ENCODE results near the gene TBX4. TPM values are rescaled to one million over a fixed set of nuclear protein-coding genes. Genes with fewer than 3 reads are reported as not detected.
"Not testable (repeated sequence)": the region's sequence is repeated elsewhere in the genome, so short reads cannot be mapped to it uniquely, and the experiment has no call there.

TBX4 gene
- total RNA-seq, 4 donors from 2014 or later: not detected

DNA sequence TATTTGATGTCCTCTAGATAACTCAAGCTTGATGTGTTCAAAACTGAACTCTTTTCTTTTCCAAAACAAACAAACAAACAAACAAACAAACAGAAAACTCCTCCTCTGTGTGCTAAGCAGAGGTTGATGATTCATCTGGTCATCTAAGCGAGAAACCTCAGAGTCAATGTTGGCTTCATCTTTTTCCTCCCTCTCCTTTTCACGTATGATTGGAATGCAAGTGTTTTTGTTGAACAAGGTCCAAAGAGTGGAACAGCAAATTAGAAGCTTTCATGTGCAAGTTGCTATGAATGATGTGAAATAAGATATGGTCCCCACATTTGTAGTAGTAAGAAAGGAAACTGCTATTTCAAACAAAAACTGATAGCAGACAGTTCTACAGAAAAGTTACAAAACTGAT lies 52.5 kb downstream of the TBX4 start:
- no peaks in the 10 kb centered on the region for H3K36me3 ChIP-seq
- H3K9me3 ChIP-seq: no peaks in the 10 kb centered on the region
- no peak for DNase-seq
- TF ChIP-seq, protein P1, sequence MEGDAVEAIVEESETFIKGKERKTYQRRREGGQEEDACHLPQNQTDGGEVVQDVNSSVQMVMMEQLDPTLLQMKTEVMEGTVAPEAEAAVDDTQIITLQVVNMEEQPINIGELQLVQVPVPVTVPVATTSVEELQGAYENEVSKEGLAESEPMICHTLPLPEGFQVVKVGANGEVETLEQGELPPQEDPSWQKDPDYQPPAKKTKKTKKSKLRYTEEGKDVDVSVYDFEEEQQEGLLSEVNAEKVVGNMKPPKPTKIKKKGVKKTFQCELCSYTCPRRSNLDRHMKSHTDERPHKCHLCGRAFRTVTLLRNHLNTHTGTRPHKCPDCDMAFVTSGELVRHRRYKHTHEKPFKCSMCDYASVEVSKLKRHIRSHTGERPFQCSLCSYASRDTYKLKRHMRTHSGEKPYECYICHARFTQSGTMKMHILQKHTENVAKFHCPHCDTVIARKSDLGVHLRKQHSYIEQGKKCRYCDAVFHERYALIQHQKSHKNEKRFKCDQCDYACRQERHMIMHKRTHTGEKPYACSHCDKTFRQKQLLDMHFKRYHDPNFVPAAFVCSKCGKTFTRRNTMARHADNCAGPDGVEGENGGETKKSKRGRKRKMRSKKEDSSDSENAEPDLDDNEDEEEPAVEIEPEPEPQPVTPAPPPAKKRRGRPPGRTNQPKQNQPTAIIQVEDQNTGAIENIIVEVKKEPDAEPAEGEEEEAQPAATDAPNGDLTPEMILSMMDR (IDR thresholded peaks at IDR 0.05): no peak
- no peak for TF ChIP-seq POLR2A (IDR thresholded peaks at IDR 0.05)
- H3K4me3 ChIP-seq: no peak overlapping the region
- no peaks in the 10 kb centered on the region for H3K27me3 ChIP-seq
- no peaks in the 10 kb centered on the region for H3K4me1 ChIP-seq
- H3K27ac ChIP-seq: no peak overlapping the region

DNA sequence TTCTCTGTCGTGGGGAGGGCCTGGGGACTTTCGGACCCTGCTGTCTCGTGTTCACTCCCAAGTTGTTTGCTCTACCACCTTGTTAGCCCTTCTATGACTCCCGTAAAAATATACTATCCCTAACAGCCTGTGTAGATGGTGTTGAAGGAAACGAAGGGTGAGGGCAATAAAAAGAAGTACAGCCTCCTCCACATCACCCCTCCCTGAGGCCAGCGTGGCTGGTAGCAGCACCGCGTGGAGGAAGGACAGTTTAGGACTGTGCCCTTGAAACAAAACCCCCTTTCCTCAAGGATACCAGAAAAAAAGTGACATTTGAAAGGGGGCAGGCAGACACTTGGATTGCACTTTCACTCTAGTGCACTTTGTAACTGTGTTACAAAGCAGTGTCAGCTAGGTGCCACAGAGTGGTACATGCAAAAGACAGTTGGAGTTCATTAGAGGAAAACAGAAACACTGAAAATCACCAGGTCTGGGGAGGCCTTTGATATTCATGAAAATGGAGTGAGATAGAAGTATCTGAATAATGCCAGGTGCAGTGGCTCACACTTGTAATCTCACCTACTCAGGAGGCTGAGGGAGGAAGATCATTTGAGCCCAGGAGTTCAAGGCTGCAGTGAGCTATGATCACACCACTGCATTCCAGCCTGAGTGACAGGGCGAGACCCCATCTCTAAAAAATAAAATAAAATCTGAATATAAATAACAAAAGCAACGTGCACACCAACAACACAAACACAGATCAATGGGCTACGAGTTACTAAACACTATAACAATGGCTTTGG lies 53.8 kb downstream of the TBX4 start:
- no peaks in the 10 kb centered on the region for H3K9me3 ChIP-seq
- no peak overlapping the region for H3K27ac ChIP-seq
- no peaks in the 10 kb centered on the region for H3K36me3 ChIP-seq
- H3K4me1 ChIP-seq: no peaks in the 10 kb centered on the region
- H3K4me3 ChIP-seq: no peak overlapping the region
- no peaks in the 10 kb centered on the region for H3K27me3 ChIP-seq
- no peak for DNase-seq
- TF ChIP-seq, protein P1 (IDR thresholded peaks at IDR 0.05): no peak
- no peak for TF ChIP-seq POLR2A (IDR thresholded peaks at IDR 0.05)

DNA sequence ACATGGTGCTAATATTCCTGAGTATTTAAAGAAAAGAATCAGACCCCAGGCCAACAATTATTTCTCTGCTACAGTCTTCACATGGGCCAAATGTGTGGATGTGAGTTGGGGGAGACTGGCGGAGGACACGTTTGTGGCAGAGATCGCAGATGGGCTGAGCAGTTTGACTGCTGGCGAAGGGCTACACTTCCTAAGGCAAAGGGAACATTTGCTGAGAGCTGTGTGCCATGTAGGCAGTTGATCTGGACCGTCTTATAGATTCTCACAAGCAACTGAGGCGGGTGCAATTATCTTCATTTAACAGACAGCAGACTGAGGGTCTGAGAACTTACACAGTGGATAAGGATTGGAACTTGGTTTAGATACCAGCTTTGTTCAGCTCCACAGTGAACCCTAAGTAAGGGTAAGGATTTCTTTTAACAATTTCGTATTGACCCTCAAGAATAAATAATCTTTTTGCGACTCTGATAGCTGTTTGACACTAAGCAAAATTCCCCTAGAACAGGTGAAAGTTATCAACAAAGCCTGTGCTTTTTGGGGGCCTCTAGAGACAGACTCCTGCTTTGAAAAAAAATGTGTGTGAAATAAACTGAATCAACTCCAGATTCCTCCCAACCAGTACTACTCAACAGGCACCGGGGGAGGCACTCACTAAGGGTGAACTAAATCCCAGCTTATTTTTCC lies 55.3 kb downstream of the TBX4 start:
- Histone ChIP-seq H3K4me1 (no peaks in the 10 kb centered on the region), H3K27me3 (no peaks in the 10 kb centered on the region), H3K36me3 (no peaks in the 10 kb centered on the region), H3K4me3 (no peak overlapping the region), H3K27ac (no peak overlapping the region), H3K9me3 (no peaks in the 10 kb centered on the region)
- no peak for DNase-seq
- TF ChIP-seq, protein P1 (IDR thresholded peaks at IDR 0.05): no peak
- no peak for TF ChIP-seq POLR2A (IDR thresholded peaks at IDR 0.05)

DNA sequence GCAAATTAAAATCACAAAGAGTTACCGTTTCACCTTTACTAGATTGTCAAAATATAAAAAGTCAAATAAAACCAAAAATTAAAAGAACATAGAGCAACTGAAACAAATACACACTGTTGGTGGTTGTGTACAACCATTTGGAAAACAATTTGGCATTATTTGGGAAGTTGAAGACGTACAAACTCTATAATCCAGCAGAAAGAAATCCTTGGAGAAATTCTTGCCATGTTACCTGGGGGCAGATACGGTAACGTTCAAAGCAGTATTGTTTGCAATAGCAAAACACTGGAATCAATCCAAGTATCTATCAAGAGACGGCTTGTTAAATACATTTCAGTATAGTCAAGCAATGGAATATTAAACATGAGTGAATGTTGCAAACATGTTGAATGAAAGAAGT lies 56.7 kb downstream of the TBX4 start:
- H3K36me3 ChIP-seq: no peaks in the 10 kb centered on the region
- H3K4me3 ChIP-seq: no peak overlapping the region
- no peak for DNase-seq
- no peak for TF ChIP-seq POLR2A (IDR thresholded peaks at IDR 0.05)
- TF ChIP-seq, protein P1 (IDR thresholded peaks at IDR 0.05): no peak
- H3K4me1 ChIP-seq: no peaks in the 10 kb centered on the region
- H3K27ac ChIP-seq: no peak overlapping the region
- no peaks in the 10 kb centered on the region for H3K9me3 ChIP-seq
- no peaks in the 10 kb centered on the region for H3K27me3 ChIP-seq

DNA sequence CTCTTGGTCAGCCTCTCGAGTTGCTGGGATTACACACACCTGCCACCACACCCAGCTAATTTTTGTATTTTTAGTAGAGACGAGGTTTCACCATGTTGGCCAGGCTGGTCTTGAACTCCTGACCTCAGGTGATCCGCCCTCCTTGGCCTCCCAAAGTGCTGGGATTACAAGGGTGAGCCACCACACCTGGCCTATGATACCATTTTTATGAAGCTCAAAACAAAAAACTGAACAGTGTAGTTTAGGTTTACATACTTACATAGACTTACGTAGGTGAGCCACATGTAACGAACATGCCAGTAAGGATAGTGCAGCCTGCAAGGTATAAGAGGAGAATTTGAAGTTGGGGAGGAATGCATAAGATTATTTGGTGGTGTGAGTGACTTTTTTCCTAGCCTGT lies 57.2 kb downstream of the TBX4 start:
- H3K36me3 ChIP-seq, H3K4me1 ChIP-seq, H3K4me3 ChIP-seq, H3K9me3 ChIP-seq, H3K27me3 ChIP-seq, DNase-seq, H3K27ac ChIP-seq: not testable (repeated sequence)

DNA sequence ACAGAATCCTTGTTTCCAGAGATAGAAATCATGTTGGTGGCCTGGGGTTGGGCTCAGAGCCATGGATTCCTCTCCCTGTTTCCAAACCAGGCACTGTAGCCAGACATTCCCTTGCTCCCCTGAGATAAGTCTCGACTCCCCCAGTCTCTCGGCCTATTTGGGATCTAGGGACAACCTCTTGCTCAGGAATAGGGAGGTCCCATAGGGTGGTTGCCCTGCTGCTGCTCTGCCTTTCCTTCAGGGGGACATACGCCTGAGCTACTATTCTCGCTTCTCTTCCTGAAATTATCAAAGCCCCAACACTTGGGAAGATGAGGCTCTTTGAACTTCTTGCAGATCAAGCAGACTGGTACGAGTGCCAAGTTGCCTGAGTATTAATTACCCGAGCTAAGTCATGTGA lies 58.0 kb downstream of the TBX4 start:
- DNase-seq: no peak
- H3K27ac ChIP-seq: no peak overlapping the region
- H3K4me3 ChIP-seq: no peak overlapping the region
- no peaks in the 10 kb centered on the region for H3K9me3 ChIP-seq
- TF ChIP-seq, protein P1 (IDR thresholded peaks at IDR 0.05): no peak
- no peak for TF ChIP-seq POLR2A (IDR thresholded peaks at IDR 0.05)
- no peaks in the 10 kb centered on the region for H3K4me1 ChIP-seq
- H3K36me3 ChIP-seq: no peaks in the 10 kb centered on the region
- no peaks in the 10 kb centered on the region for H3K27me3 ChIP-seq

Measured in Peyer's patch (tissue), 4 donors.